ENCODE measurements around the gene MSTO1.
"Not testable (repeated sequence)": the region's sequence is repeated elsewhere in the genome, so short reads cannot be mapped to it uniquely, and the experiment has no call there.

Gene MSTO1

GRCh38 chr1:155613226-155613625 lies 3.2 kb downstream of the MSTO1 start:
- peak; percentile 40 for DNase-seq (ENCODE audit: low read depth)

DNA sequence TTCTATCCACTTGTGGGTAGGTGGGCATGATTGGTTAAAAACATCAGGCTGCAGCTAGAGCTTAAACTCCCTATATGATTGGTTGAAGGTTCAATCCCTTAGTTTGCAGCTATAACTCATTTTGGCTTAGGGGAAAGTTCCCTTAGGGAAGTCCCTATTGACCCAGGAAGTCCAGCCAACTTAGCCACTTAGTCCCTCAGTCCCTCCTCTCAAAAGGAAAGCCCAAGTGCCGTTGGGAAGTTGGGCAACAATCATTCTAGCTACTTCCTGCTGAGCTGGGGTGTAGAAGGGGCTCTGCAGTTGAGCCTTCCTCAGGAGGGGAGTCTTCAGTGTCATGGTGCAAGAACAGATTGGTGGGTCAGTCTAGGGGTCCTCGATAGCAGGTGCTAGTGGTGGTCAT lies 12.2 kb downstream of the MSTO1 start:
- DNase-seq (ENCODE audit: low read depth): no peak

GRCh38 chr1:155623357-155623756 lies 13.3 kb downstream of the MSTO1 start:
- DNase-seq (ENCODE audit: low read depth): no peak

- DNase-seq (ENCODE audit: low read depth): not testable (repeated sequence)
Observed at GRCh38 chr1:155626428-155626827, 16.4 kb downstream of the MSTO1 start.

DNA sequence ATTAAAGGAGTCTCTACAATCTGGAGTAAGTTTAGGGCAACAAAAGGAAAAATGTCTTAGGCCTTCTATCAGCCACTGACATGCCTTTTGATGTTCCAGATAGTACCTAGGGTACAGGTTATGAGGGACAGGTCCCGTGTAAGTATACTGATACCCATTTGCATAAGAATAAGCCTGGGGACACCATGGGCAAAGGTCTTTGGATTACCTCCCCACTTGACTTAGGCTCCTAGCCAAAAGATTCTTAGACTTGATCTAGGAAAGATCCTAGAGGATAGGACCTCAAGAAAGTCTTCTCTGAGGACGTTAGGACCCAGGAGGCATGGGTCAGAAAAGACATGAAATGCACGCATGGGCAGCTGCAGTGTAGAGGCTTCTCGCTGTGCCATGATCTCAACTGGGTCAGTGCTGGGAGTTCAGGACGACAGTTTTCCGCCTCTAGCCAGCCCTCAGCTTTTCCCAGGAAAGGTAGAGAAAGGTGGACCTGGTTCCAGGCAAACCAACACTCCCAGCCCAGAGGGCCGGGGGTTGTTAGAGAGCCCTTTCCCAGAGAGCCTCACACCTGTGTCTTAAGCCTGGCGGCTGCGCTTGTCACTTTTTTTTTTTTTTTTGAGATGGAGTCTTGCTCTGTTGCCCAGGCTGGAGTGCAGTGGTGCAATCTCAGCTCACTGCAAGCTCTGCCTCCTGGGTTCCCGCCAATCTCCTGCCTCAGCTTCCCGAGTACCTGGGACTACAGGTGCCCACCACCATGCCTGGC lies 26.6 kb downstream of the MSTO1 start:
- no peak for DNase-seq (ENCODE audit: low read depth)

DNA sequence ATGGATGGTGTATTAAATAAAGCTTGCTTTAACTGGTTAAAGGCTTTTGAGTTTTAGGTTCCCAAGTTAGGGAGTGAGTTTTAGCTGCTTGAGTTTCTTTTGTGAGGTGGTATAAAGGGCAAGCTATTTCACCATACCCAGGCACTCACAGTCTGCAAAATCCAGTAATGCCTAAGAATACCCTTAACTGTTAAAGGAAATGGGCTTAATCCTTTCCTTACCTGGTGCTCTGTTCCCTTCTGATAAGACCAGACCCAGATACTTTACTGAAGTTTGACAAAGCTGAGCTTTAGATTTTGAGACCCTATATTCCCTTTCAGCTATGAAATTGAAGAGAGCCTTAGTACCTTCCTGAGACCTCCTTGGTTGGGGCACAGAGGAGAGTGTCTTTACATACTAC lies 30.3 kb downstream of the MSTO1 start:
- DNase-seq (ENCODE audit: low read depth): no peak

DNA sequence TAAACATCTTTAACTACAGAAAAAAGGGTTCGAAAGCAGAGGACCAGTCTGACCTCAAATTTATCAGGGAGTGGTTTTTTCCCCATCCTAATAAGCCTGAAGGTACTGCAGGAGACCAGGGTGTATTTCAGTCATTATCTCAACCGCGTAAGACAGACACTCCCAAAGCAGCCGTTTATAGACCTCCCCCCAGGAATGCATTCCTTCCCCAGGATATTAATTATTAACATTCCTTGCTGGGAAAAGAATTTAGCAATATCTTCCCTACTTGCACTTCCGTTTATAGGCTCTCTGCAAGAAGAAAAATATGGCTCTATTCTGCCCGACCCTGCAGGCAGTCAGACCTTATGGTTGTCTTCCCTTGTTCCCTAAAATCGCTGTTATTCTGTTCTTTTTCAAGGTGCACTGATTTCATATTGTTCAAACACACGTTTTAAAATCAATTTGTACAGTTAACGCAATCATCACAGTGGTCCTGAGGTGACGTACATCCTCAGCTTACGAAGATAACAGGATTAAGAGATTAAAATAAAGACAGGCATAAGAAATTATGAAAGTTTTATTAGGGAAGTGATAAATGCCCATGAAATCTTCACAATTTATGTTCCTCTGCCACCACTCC lies 32.7 kb downstream of the MSTO1 start:
- DNase-seq (ENCODE audit: low read depth): not testable (repeated sequence)

DNA sequence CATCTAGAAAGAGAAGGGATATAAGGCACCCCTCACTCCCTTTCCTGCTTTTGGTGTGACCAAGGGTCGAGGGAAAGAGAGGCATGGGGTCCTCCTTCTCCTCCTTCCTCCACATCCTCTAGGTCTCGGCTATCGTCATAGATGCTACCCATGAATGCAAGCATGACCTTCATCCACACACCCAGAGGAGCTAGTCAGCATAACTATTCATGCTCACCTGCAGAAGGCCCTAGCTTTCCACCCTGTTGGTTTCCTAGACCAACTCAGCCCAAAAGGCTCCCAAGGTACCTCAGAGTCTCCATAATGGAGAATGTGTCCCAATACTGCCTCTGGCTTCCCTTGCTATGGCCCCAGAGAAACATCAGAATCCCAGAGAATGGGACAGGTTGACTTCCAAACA lies 33.2 kb downstream of the MSTO1 start:
- no peak for DNase-seq (ENCODE audit: low read depth)

DNA sequence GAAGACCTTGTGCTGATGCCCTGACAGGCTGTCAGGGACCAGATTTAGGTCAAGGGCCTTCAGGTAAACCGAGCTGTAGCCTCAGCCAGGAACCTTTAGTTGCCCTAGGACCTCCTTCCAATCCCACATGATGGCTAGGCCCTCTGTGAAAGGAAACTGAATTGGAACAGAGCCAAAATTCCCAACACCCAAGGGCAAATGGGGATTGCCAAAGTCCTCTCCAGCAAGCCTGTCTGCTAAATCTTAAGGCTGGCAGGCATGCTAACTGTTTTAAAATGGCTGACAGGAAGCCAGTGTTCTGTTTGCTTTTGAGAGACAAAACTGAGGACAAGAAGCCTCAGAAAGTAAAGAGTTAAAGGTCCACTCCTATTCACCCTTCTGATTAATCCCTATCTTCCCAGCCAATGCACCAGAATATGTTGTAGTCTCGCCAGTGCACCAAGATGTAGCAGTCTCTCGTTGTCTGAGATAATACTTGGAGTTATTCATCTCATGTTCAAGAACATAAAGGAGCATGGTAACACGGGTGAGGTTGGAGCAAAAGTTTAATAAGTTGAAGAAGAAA lies 35.1 kb downstream of the MSTO1 start:
- DNase-seq (ENCODE audit: low read depth): peak; percentile 30

DNA sequence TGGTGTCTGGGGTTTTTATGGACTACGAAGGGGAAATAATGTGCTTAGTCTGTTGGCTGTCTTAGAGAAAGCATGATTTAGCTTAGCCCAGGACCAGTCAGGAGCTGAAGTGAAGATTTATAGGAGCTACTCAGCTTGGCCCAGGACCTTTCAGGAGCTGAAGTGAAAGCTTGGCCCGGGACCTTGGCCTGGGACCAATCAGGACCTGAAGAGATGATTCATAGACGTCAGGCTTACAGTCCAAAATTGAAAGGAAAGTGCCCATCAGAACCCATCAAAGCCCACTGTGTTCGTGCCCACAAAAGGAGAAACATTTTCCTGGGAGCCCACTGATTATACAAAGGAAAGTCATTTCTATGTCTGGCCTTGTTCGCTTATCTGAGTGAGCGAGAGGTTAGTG lies 35.6 kb downstream of the MSTO1 start:
- peak; percentile 24 for DNase-seq (ENCODE audit: low read depth)

DNA sequence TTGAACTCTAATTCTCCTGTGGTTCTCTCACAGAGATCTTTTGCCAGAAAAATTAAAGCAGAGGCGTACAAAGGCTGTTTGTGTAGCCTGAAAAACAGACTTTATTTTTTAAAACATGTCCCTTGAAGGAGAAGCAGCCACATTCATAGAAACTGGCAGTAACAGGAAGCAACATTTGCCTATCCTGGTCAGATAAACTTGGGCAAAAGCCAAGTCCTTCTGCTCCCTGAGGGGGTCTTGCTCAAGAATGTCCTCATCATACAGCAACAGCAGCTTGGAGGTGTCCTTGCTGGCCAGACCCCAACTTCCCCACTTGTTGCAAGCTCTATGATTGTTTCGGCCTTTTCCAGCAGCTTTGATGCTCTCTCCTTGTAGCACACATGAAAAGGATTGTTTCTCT lies 36.3 kb downstream of the MSTO1 start:
- peak; percentile 34 for DNase-seq (ENCODE audit: low read depth)

DNA sequence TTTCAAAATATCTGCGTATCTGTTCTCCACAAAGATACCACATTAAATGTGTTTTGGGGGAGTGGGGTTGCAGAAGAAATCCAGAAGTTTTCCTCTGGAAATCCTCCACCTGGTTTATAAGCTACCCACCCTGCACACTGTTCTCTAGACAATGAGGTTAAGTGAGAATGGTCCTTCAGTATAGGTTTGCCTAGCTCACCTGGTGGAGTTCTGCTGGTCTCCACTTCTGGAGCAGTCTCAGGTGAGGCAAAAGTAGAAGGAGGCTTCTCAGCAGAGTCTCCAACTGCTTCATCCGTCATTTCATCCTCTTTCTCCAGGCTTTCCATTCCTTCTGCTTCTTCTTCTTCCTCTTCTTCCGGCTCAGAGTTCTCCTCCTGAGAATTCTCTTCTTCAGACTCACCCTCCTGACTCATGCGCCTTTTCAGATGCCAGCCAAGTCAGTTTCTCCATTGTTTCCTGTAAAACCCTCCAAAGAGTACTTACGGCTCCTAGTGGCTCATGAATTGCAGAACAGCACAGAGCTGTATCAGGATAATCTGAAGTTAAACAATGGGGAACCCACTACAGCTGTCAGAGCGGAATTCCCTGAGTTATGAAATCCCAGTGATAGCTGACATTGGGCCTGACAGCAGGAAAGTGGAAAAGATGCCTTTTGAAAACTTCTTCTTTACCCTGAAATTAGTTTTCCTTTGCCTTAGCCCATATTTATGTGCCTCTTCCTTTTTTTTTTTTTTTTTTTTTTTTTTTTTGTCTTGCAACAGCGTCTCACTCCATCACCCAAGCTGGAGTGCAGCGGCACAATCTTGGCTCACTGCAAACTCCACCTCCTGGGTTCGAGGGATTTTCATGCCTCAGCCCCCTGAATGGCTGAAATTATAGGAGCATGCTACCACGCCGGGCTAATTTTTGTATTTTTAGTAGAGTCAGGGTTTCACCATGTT lies 38.5 kb downstream of the MSTO1 start:
- DNase-seq (ENCODE audit: low read depth): peak; percentile 94

DNA sequence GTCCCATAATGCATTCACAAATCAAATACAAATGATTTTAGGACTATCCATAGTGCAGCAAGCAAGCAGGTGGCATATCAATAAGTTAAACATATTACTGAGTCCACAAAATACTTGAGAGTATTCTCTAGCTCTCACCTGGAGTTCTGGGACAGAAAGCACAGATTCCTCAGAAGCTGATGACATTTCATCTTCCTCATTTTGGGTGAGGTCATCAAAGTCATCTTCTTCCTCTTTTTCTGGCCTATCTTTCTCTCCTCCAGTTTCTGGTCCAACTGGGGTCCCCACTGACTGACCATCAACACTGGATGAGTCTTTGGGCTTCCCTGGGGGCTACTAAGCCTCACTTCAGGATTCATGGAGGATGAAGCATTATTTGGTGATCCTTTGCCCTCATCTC lies 39.7 kb downstream of the MSTO1 start:
- DNase-seq (ENCODE audit: low read depth): no peak

DNA sequence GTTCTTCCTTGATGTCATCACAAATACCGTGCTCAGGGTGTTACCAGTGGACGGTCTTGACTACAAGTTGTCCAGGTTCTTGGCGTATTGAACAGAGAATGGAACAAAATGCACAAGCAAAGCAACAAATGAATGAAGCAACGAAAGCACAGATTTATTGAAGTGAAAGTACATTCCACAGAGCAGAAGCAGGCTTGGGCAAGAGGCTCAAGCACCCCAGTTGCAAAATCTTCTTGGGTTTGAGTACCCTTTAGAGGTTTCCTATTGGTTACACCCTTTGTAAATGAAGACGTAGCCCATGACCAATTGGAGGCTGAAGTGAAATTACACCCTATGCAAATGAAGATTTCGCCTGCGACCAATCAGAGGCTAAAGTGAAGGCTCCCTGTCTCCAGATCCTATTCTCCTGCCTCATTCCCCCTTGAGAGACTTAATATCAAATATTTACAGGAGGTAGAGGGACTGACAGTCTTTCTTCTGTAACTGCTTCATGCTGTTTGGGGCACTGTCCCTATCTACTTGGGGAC lies 40.3 kb downstream of the MSTO1 start:
- peak; percentile 17 for DNase-seq (ENCODE audit: low read depth)

DNA sequence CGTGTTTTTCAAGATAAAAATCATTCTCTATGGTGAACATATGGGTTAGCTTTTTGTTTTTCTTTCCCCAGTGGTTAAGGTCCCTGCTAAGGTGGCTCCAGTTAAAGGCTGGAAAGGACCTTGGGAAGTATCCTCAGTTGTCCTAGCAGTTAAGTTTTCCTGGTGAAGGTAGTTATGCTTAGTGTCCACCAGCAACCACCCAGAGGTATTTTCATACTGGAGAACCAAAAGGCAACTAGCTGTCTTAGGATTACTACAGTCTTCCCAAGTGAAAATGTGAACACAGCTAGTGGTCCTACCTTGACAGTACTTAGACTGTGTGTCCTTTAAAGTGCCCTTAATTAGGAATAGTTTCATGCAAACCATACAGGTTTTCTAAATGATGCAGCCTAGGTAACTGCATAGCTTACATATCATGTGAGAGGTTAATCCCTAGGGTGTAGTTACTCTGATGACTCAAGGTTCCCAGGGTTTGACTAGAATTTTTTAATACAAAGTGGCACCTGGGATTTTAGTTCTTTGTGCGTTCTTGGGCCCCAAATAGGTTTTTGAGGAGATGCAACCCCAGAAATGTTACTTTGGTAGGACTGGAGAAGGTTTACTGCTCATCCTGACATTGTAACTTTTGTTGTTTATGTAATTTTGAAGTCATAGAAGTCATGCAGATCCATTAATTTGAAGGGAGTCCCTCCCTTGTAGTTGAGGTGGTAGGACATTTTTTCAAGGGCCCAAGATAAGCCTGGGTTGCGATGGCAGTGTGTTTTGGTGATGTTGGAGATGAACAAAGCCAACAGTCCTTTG lies 42.0 kb downstream of the MSTO1 start:
- DNase-seq (ENCODE audit: low read depth): no peak

DNA sequence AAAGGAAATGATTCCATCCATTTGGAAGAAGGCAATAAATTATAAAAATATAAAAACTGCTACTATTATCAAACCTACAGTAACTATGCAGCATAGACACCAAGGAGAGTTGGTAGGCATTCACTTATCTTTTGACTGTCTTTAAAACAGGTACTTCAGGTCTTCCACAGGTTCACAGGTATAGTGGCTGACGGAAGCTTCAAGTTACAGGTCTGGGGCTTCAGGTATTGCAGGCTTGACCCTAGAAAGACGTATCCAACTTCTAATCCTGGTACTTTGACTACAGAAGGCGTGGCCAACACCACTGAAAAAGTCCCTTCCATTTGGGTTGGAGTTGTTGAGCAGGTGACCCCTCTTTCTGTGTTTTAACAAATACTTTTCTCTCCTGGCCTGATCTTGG lies 42.9 kb downstream of the MSTO1 start:
- DNase-seq (ENCODE audit: low read depth): no peak

DNA sequence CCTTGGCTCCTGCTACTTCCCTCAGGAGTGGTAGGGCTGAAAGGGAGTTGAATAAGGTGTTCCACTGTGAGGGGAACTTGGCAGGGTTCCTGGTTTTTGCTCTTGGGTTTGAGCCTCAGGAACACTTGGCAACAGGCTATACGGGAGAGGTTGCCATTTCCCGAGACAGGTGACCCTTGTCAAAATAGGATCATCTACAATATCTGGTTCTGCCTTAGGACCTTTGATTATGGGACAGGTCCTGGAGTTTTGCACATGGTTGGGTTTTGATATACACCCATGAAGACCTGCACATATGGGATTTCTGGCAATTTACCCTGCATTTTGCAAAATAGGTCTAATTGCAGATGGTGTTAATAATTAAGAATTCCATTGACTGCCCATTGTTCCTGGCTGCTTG lies 47.4 kb downstream of the MSTO1 start:
- no peak for DNase-seq (ENCODE audit: low read depth)

- not testable (repeated sequence) for DNase-seq (ENCODE audit: low read depth)
Observed at GRCh38 chr1:155661239-155661638, 51.2 kb downstream of the MSTO1 start.

All from amniotic epithelial cell (primary cell).